GM21619 (cell line): ENCODE measurements around the gene YWHAH.
"Not testable (repeated sequence)": the region's sequence is repeated elsewhere in the genome, so short reads cannot be mapped to it uniquely, and the experiment has no call there.

ENCODE experiments used
- ATAC-seq: cut with Tn5 transposase; IDR thresholded peaks from one replicate; pipeline ENCODE4 v1.9.1; 2021; ENCODE audit not compliant: unreplicated experiment

YWHAH gene

GRCh38 chr22:31977141-31977841 is 33.0 kb downstream of the YWHAH start:
- ATAC-seq = no peak

- ATAC-seq = no peak
These were observed 33.6 kb downstream of the YWHAH start for GRCh38 chr22:31977939-31978338.

GRCh38 chr22:31980628-31981027 is 36.3 kb downstream of the YWHAH start:
- no peak for ATAC-seq

- ATAC-seq = not testable (repeated sequence)
These were observed 37.6 kb downstream of the YWHAH start for GRCh38 chr22:31981976-31982375.

GRCh38 chr22:31983911-31984656 is 39.7 kb downstream of the YWHAH start:
- ATAC-seq = no peak

GRCh38 chr22:31987218-31987617 is 42.9 kb downstream of the YWHAH start:
- no peak for ATAC-seq

GRCh38 chr22:31991102-31991839 is 46.9 kb downstream of the YWHAH start:
- no peak for ATAC-seq

GRCh38 chr22:31995046-31995445 is 50.7 kb downstream of the YWHAH start:
- no peak for ATAC-seq

- no peak for ATAC-seq
These were observed 51.5 kb downstream of the YWHAH start for GRCh38 chr22:31995807-31996206.

GRCh38 chr22:31998784-31999385 is 54.5 kb downstream of the YWHAH start:
- no peak for ATAC-seq

- no peak for ATAC-seq
These were observed 55.8 kb downstream of the YWHAH start for GRCh38 chr22:32000181-32000580.

GRCh38 chr22:32005453-32005852 is 61.1 kb downstream of the YWHAH start:
- ATAC-seq = no peak
